ENCODE data around the gene UQCC2. TPM values are rescaled to one million over a fixed set of nuclear protein-coding genes. Genes with fewer than 3 reads are reported as not detected.

The UQCC2 gene
- total RNA-seq, 1 experiment from 2014 or later: 81.0 TPM

DNA sequence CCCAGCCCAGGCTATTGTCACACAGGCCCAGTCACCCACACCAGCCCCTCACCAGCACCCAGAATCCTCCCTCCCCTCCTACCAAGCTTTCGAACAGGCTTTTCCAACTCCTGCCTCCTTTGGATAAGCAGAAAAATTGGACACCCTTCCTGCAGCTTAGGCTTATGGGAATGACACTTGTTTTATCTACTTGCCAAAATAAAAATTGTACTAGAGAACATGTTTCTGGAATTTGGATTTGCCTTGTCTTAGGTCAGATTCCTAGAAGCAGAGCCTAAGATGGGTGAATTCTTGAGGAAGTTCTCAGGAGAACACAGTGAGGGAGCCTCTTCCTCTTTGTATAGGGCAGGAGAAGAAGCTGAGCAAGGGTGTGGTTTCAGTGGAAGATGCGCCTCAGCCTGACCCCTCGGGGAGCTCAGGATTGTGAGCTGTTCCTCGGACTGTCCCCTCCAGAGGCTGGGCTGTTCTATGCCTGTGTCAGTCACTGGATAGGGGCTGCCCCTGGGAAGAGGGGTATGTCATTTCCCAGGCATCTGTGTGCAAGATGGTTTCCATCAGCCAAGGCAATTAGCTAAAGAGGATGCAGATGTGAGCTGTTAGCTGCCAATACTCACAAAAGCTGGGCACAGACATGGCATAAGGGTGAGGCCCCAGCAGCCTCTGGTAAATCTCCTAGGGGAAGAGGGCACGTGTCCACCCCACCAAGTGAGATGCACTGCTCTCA lies 56.5 kb downstream of the UQCC2 start:
- no peak for DNase-seq (ENCODE audit: low read depth)

- DNase-seq (ENCODE audit: low read depth): no peak
These were observed 59.5 kb downstream of the UQCC2 start for GRCh38 chr6:33652002-33652401.

- no peak for DNase-seq (ENCODE audit: low read depth)
These were observed 60.1 kb downstream of the UQCC2 start for GRCh38 chr6:33651403-33651802.

Other genes starting within 250 kb of the UQCC2 start
- gene BAK1, start 131.4 kb downstream of the UQCC2 start, total RNA-seq (2014; rRNA removed; shearing (Covaris generic)): 34.0 and 43.7 TPM in 2 replicates
- gene ITPR3, start 90.4 kb downstream of the UQCC2 start, total RNA-seq (2014; rRNA removed; shearing (Covaris generic)): 21.9 and 40.3 TPM in 2 replicates
- 0.15 TPM in 1 of 2 replicates, not detected in the other for gene IP6K3, start 35.2 kb upstream of the UQCC2 start, total RNA-seq (2014; rRNA removed; shearing (Covaris generic))
- 48.2 and 69.2 TPM in 2 replicates for gene LEMD2, start 77.4 kb upstream of the UQCC2 start, total RNA-seq (2014; rRNA removed; shearing (Covaris generic))
- gene MLN, start 92.3 kb upstream of the UQCC2 start, total RNA-seq (2014; rRNA removed; shearing (Covaris generic)): not detected in 2 replicates